Fibroblast of lung (primary cell): ENCODE data around the gene INPP5K.

Experiments
- CTCF ChIP-seq, 2 donors: IDR thresholded peaks in 1 of 2; conservative IDR thresholded peaks in 1 of 2; 1 replicate in 1 of 2; 2 replicates in 1 of 2; pipeline ENCODE4 v1.5.1; 2011 to 2012; ENCODE audit warnings: low read length in 2 of 2, control low read depth in 1 of 2, inconsistent platforms in 1 of 2, low read depth in 1 of 2, mild to moderate bottlenecking in 1 of 2
- EZH2 ChIP-seq: IDR thresholded peaks from 2 replicates; pipeline ENCODE4 v1.5.1; 2012; ENCODE audit warnings: low read length, control low read depth, mild to moderate bottlenecking; ENCODE audit errors: missing control alignments

GRCh38 chr17:1475321-1475854, 41.0 kb downstream of the INPP5K start:
- no peak for TF ChIP-seq CTCF (conservative IDR thresholded peaks at IDR 0.05 in 1 of 2, IDR thresholded peaks at IDR 0.05 in 1 of 2; ENCODE audit: low read depth in 1 of 2, low read length in 2 of 2)
- no peak for TF ChIP-seq EZH2
